ENCODE results near the gene CPE.

GRCh38 chr4:165507381-165507780 is 128.6 kb downstream of the CPE start:
- TF ChIP-seq CTCF (IDR thresholded peaks at IDR 0.05; ENCODE audit: extremely low read depth in 1 of 2, insufficient read depth in 1 of 2, low read depth in 1 of 2, low read length in 2 of 2) (no peak), POLR2A (IDR thresholded peaks at IDR 0.05; ENCODE audit: low read depth, low read length) (no peak), EZH2 (IDR thresholded peaks at IDR 0.05; ENCODE audit: borderline replicate concordance, low read depth, low read length, severe bottlenecking) (no peak), MAX (IDR thresholded peaks at IDR 0.05; ENCODE audit: insufficient read depth, insufficient read length) (no peak), POLR2AphosphoS5 (IDR thresholded peaks at IDR 0.05; ENCODE audit: insufficient read depth, low read depth, low read length) (no peak), MYC (IDR thresholded peaks at IDR 0.05; ENCODE audit: low read depth, low read length) (no peak), GATA2 (IDR thresholded peaks at IDR 0.05; ENCODE audit: insufficient read depth, insufficient read length, low read depth, low read length) (no peak), JUN (IDR thresholded peaks at IDR 0.05; ENCODE audit: borderline replicate concordance, insufficient read depth, insufficient read length, low read depth) (no peak), FOS (IDR thresholded peaks at IDR 0.05; ENCODE audit: borderline replicate concordance, insufficient read depth, low read length) (no peak)

Data from endothelial cell of umbilical vein (primary cell).